ENCODE measurements around the gene ALS2.

DNA sequence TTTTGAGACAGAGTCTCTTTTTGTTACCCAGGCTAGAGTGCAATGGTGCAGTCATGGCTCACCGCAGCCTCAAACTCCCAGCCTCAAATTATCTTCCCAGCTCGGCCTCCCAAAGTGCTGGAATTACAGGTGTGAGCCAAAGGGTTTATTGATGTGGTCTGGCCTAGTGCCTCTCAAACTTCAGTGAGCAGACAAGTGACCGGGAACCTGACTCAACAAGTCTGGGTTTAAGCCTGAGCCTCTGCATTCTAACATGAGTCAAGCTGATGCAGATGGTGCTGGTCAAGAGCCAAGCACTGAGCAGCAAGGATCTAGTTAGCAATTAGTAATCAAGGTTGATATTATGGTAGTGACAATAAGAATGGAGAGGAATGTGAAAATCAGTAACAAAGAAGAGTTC lies 46.9 kb upstream of the ALS2 start:
- TF ChIP-seq, protein P1, sequence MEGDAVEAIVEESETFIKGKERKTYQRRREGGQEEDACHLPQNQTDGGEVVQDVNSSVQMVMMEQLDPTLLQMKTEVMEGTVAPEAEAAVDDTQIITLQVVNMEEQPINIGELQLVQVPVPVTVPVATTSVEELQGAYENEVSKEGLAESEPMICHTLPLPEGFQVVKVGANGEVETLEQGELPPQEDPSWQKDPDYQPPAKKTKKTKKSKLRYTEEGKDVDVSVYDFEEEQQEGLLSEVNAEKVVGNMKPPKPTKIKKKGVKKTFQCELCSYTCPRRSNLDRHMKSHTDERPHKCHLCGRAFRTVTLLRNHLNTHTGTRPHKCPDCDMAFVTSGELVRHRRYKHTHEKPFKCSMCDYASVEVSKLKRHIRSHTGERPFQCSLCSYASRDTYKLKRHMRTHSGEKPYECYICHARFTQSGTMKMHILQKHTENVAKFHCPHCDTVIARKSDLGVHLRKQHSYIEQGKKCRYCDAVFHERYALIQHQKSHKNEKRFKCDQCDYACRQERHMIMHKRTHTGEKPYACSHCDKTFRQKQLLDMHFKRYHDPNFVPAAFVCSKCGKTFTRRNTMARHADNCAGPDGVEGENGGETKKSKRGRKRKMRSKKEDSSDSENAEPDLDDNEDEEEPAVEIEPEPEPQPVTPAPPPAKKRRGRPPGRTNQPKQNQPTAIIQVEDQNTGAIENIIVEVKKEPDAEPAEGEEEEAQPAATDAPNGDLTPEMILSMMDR (IDR thresholded peaks at IDR 0.05; ENCODE audit: insufficient read depth, low read depth, low read length): no peak
- TF ChIP-seq EZH2 (IDR thresholded peaks at IDR 0.05; ENCODE audit: insufficient read depth, low read length): no peak
